Measurements from ENCODE around the gene KLHL30.

Gene KLHL30

GRCh38 chr2:238172439-238172838 lies 34.0 kb downstream of the KLHL30 start:
- in situ Hi-C loops (cut with MboI; ENCODE audit: low sequenced_read_pairs), result no loop called here

- in situ Hi-C loops (cut with MboI; ENCODE audit: low sequenced_read_pairs), result no loop called here
Observed at GRCh38 chr2:238173692-238174091, 35.2 kb downstream of the KLHL30 start.

GRCh38 chr2:238174291-238174690 lies 35.8 kb downstream of the KLHL30 start:
- in situ Hi-C loops (cut with MboI; ENCODE audit: low sequenced_read_pairs), result no loop called here

- in situ Hi-C loops (cut with MboI; ENCODE audit: low sequenced_read_pairs), result no loop called here
Observed at GRCh38 chr2:238174701-238175100, 36.2 kb downstream of the KLHL30 start.

GRCh38 chr2:238176613-238177012 lies 38.1 kb downstream of the KLHL30 start:
- in situ Hi-C loops (cut with MboI; ENCODE audit: low sequenced_read_pairs), result no loop called here

- in situ Hi-C loops (cut with MboI; ENCODE audit: low sequenced_read_pairs), result no loop called here
Observed at GRCh38 chr2:238180554-238180953, 42.1 kb downstream of the KLHL30 start.

- in situ Hi-C loops (cut with MboI; ENCODE audit: low sequenced_read_pairs), result no loop called here
Observed at GRCh38 chr2:238182362-238182761, 43.9 kb downstream of the KLHL30 start.

- in situ Hi-C loops (cut with MboI; ENCODE audit: low sequenced_read_pairs), result no loop called here
Observed at GRCh38 chr2:238183821-238184220, 45.4 kb downstream of the KLHL30 start.

- in situ Hi-C loops (cut with MboI; ENCODE audit: low sequenced_read_pairs), result no loop called here
Observed at GRCh38 chr2:238187618-238188548, 49.4 kb downstream of the KLHL30 start.

GRCh38 chr2:238190445-238190844 lies 52.0 kb downstream of the KLHL30 start:
- in situ Hi-C loops (cut with MboI; ENCODE audit: low sequenced_read_pairs), result no loop called here
